ENCODE results near the gene SUN2.

The SUN2 gene

DNA sequence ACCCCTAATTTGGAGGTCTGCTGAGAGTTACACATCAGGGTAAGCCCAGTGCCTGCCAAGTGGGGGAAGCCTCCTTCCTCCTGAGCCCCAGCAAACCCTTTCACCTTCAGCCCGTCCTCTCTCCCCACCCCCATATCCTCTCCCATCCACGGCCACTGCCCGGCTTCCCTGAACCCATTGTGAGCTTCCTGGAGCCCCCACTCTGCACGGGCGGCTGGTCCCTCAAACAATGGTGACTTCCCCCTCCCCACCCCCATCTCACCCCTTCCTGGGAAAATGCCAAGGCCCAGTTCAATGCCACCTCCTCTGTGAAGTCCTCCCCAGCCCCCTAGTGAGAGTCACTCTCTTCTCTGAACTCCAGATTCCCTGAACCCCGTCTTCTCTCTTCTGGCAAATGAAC is 20.3 kb upstream of the SUN2 start:
- H3K4me3 ChIP-seq (ENCODE audit: low read length), result no peak overlapping the region
- H3K9me3 ChIP-seq (ENCODE audit: insufficient read depth, low read length), result no peaks in the 10 kb centered on the region
- H3K36me3 ChIP-seq (replicated peaks; ENCODE audit: low read depth, low read length), result no peaks in the 10 kb centered on the region
- no peak overlapping the region for H3K9ac ChIP-seq (ENCODE audit: low read length)
- TF ChIP-seq EZH2phosphoT487 (IDR thresholded peaks at IDR 0.05; ENCODE audit: low read depth), result no peak
- TF ChIP-seq, protein P1, sequence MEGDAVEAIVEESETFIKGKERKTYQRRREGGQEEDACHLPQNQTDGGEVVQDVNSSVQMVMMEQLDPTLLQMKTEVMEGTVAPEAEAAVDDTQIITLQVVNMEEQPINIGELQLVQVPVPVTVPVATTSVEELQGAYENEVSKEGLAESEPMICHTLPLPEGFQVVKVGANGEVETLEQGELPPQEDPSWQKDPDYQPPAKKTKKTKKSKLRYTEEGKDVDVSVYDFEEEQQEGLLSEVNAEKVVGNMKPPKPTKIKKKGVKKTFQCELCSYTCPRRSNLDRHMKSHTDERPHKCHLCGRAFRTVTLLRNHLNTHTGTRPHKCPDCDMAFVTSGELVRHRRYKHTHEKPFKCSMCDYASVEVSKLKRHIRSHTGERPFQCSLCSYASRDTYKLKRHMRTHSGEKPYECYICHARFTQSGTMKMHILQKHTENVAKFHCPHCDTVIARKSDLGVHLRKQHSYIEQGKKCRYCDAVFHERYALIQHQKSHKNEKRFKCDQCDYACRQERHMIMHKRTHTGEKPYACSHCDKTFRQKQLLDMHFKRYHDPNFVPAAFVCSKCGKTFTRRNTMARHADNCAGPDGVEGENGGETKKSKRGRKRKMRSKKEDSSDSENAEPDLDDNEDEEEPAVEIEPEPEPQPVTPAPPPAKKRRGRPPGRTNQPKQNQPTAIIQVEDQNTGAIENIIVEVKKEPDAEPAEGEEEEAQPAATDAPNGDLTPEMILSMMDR (IDR thresholded peaks at IDR 0.05; ENCODE audit: low read depth, low read length), result no peak
- no peak overlapping the region for H2AFZ ChIP-seq (ENCODE audit: low read depth, low read length)
- no peak overlapping the region for H3K27ac ChIP-seq (ENCODE audit: low read length)
- no peaks in the 10 kb centered on the region for H3K4me1 ChIP-seq (ENCODE audit: low read length)
- H3K27me3 ChIP-seq (ENCODE audit: low read depth, low read length), result no peaks in the 10 kb centered on the region
- H4K20me1 ChIP-seq (ENCODE audit: insufficient read depth, low read length), result no peaks in the 10 kb centered on the region
- no peaks in the 10 kb centered on the region for H3K79me2 ChIP-seq (ENCODE audit: low read length)
- H3K4me2 ChIP-seq (ENCODE audit: low read length), result no peak overlapping the region

DNA sequence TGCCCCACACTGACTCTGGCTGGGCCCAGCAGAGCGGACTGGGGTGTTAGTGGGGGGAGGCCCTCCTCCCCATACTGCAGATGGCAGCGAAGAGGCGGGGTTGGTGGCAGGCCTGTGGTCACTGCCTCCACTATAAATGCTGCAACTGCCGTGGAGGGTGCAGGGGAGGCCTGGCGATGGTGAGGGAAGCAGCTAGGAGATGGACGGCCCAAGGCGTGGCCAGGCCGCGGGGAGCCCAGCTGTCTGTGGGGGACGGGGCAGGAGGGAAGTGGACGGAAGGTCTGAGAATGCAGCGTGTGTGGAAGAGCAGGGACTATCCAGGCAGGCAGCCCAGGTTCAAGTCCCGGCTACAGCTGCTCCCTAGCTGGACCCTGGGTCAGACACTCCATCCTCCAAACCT is 19.9 kb upstream of the SUN2 start:
- no peaks in the 10 kb centered on the region for H4K20me1 ChIP-seq (ENCODE audit: insufficient read depth, low read length)
- H3K9me3 ChIP-seq (ENCODE audit: insufficient read depth, low read length), result no peaks in the 10 kb centered on the region
- H3K79me2 ChIP-seq (ENCODE audit: low read length), result no peaks in the 10 kb centered on the region
- H3K36me3 ChIP-seq (replicated peaks; ENCODE audit: low read depth, low read length), result no peaks in the 10 kb centered on the region
- H3K27ac ChIP-seq (ENCODE audit: low read length), result no peak overlapping the region
- no peak overlapping the region for H3K4me3 ChIP-seq (ENCODE audit: low read length)
- no peak overlapping the region for H3K9ac ChIP-seq (ENCODE audit: low read length)
- TF ChIP-seq, protein P1 (IDR thresholded peaks at IDR 0.05; ENCODE audit: low read depth, low read length), result no peak
- TF ChIP-seq EZH2phosphoT487 (IDR thresholded peaks at IDR 0.05; ENCODE audit: low read depth), result no peak
- H2AFZ ChIP-seq (ENCODE audit: low read depth, low read length), result no peak overlapping the region
- no peaks in the 10 kb centered on the region for H3K27me3 ChIP-seq (ENCODE audit: low read depth, low read length)
- no peak overlapping the region for H3K4me2 ChIP-seq (ENCODE audit: low read length)
- no peaks in the 10 kb centered on the region for H3K4me1 ChIP-seq (ENCODE audit: low read length)

DNA sequence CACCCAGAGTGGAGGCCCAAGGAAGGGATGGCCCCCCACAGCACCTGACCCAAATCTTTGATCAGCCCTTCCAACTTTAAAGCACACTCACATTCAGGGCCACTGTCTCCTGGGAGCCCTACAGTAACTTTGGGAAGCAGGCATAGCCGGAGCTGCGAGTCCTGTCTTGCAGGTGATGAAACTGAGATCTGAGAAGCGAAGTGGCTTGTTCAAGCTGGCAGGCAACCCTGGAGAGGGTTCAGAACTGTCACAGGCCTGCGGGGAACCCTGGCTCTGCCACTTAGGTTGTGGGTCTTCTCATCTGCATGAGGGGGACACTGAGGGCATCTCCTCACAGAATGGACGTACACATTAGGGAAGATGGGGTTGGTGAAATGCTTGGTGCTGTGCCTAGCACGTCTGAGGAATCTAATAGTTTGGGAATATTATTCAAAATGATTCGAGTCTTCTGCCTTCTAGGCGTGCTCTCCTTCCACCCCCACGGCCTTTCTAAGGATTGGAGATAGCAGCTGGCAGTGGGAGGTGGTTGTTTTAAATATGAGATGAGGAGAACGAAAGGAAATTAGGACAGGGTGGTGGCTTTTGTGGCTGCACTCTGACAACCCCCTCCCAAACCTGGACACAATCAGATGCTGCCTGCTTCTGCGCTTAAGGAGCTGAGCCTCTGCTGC is 18.8 kb upstream of the SUN2 start:
- TF ChIP-seq EZH2phosphoT487 (IDR thresholded peaks at IDR 0.05; ENCODE audit: low read depth), result no peak
- TF ChIP-seq, protein P1 (IDR thresholded peaks at IDR 0.05; ENCODE audit: low read depth, low read length), result no peak
- H3K36me3 ChIP-seq (replicated peaks; ENCODE audit: low read depth, low read length), result no peaks in the 10 kb centered on the region
- no peak overlapping the region for H2AFZ ChIP-seq (ENCODE audit: low read depth, low read length)
- no peaks in the 10 kb centered on the region for H3K27me3 ChIP-seq (ENCODE audit: low read depth, low read length)
- H4K20me1 ChIP-seq (ENCODE audit: insufficient read depth, low read length), result no peaks in the 10 kb centered on the region
- no peak overlapping the region for H3K4me3 ChIP-seq (ENCODE audit: low read length)
- no peak overlapping the region for H3K9ac ChIP-seq (ENCODE audit: low read length)
- no peaks in the 10 kb centered on the region for H3K79me2 ChIP-seq (ENCODE audit: low read length)
- no peaks in the 10 kb centered on the region for H3K4me1 ChIP-seq (ENCODE audit: low read length)
- no peaks in the 10 kb centered on the region for H3K9me3 ChIP-seq (ENCODE audit: insufficient read depth, low read length)
- no peak overlapping the region for H3K27ac ChIP-seq (ENCODE audit: low read length)
- H3K4me2 ChIP-seq (ENCODE audit: low read length), result no peak overlapping the region

DNA sequence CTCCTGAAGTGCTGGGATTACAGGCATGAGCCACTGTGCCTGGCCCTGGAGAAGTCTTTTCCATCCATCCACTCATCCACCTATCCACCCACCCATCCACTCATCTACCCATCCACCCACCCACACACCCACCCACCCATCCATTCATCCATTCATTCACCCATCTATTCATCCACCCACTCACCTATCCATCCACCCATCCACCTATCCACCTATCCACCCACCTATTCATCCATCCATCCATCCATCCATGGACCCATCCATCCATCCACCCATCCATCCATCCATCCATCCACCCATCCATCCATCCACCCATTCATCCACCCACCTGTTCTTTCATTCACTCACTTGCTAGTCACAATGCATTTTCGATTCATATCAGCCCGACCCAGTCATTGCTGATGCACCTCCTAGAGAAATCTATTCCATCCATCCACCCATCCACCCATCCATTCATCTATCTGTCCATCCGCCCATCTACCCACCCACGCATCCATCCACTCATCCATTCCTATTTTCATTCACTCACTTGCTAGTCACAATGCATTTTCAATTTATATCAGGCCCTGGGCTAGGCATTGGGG is 17.7 kb upstream of the SUN2 start:
- Histone ChIP-seq H3K79me2 (ENCODE audit: low read length) (no peaks in the 10 kb centered on the region), H3K4me1 (ENCODE audit: low read length) (no peaks in the 10 kb centered on the region), H2AFZ (ENCODE audit: low read depth, low read length) (no peak overlapping the region)

More for the DNA sequence above, 17.7 kb upstream of the SUN2 start:
- no peak overlapping the region for H3K4me2 ChIP-seq (ENCODE audit: low read length)
- no peaks in the 10 kb centered on the region for H3K9me3 ChIP-seq (ENCODE audit: insufficient read depth, low read length)
- H3K27me3 ChIP-seq (ENCODE audit: low read depth, low read length), result no peaks in the 10 kb centered on the region
- H4K20me1 ChIP-seq (ENCODE audit: insufficient read depth, low read length), result no peaks in the 10 kb centered on the region
- no peak overlapping the region for H3K4me3 ChIP-seq (ENCODE audit: low read length)
- no peak for TF ChIP-seq EZH2phosphoT487 (IDR thresholded peaks at IDR 0.05; ENCODE audit: low read depth)
- TF ChIP-seq, protein P1 (IDR thresholded peaks at IDR 0.05; ENCODE audit: low read depth, low read length), result no peak
- no peak overlapping the region for H3K27ac ChIP-seq (ENCODE audit: low read length)
- no peak overlapping the region for H3K9ac ChIP-seq (ENCODE audit: low read length)
- no peaks in the 10 kb centered on the region for H3K36me3 ChIP-seq (replicated peaks; ENCODE audit: low read depth, low read length)
